ENCODE data around the gene SSR3. TPM values are rescaled to one million over a fixed set of nuclear protein-coding genes. Genes with fewer than 3 reads are reported as not detected.

The SSR3 gene
- polyA plus RNA-seq, 4 donors = 133 to 164 (median 155) TPM

DNA sequence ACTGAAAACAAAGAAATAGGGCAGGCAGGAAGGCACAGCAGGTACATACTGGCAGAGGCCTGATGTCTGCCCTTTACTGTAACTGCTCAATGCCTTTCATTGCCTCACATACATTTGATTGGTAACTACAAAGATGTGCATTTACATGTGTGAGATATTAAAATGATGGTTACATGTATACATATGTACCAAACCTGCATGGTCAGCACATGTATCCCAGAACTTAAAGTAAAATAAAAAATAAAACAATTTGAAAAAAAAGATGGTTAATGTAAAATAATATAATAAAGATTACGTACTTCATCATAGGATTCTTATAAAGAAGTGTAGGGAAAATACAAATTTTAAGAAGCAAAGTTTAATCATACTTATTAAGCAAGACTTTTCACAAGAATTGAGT lies 15.1 kb downstream of the SSR3 start:
- DNase-seq (ENCODE audit: low read depth in 4 of 4, low spot score in 3 of 4) = no peak

DNA sequence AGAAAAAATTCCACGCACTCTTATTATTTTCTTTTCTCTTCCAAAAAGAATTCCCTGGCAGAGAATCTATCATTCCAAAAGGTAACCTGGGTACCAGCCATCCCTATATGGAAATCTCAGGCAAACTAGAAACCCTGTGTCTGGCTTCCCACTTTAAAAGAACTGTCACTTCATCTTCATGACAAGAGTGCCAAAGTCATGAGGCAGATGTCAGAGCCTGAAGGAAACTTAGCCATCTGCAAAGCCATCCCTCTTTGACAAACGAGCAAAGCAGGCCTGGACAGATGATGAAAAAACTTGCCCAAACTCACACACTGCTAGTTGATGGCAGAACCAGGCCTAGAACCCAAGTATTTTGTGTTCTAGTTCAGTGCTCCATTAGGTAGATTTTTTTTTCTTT lies 15.9 kb downstream of the SSR3 start:
- no peak for DNase-seq (ENCODE audit: low read depth in 4 of 4, low spot score in 3 of 4)

DNA sequence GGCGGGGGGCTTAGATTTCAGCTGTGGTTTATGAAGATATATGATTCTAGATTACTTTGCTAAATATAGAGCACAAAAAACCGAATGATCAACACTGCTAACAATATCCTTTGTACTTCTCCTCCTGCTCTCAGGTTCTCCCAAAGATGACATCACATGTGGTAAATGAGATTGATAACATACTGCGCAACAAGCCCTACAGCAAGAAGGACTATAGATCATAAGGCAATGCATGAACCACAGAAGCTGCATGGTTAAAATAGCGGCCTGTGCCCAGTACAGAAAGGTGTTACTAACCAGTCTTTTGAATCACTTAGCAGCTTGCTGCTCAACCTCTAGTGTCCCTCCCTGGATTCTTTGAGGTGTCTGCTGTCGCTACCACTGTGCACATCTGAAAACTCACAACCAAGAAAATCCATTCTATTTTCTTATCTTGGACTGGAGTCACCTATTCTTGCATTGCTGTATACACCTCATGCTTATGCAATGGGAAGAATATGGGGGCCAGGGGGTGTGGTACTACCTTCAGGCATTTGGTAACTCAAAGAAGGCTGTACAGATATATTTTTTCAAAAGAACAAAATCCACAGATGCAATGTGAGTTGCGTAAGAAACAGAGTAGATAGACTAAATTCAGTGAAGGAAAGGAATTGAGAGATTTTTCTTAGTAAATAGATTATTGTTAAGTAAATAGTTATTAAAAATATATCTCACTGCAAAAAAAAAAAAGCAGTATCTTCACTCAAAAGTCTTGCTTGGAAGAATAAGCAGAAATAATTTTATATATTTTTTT lies 18.2 kb downstream of the SSR3 start:
- no peak for DNase-seq (ENCODE audit: low read depth in 4 of 4, low spot score in 3 of 4)

DNA sequence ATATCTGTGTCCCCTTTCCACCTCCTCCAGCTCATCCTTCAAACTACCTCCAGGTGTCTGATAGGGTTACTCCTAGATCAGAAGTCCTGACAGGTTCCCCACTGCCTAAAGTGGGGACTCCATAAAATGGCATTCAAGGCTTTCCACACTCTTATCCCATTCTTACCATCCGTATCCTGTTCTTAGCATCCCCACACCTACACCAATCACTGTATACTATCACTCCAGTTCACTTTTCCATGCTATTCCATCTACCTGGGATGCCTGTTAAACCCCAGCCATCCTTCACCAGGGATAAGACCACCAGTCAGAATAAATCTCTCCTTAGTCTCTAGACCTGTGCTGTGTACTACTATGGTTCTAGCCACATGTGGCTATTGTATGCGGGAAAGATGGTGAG lies 19.1 kb downstream of the SSR3 start:
- DNase-seq (ENCODE audit: low read depth in 4 of 4, low spot score in 3 of 4) = no peak

DNA sequence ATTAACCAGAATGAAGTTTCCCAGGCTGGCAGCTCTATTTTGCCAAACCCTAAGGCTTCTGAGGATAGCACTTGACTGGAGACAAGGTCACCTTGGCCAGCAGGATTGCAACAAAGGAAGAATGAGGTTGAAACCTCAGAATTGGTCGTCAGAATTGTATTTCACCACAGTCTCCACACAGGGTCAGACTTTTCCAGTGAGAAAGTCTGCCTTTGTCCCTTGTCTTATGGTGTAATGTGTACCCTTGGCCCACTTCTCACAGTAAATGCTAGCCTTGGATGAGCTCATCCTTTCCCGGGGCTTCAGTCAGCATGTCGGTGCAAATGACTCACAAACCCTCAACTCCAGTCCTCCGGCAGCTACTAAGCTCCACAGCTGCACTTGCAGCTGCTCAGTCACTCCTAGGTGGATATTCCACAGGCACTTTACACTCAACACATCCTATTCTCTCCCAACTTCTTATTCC lies 19.7 kb downstream of the SSR3 start:
- DNase-seq (ENCODE audit: low read depth in 4 of 4, low spot score in 3 of 4) = peak; percentile 39 to 56 (median 46)

DNA sequence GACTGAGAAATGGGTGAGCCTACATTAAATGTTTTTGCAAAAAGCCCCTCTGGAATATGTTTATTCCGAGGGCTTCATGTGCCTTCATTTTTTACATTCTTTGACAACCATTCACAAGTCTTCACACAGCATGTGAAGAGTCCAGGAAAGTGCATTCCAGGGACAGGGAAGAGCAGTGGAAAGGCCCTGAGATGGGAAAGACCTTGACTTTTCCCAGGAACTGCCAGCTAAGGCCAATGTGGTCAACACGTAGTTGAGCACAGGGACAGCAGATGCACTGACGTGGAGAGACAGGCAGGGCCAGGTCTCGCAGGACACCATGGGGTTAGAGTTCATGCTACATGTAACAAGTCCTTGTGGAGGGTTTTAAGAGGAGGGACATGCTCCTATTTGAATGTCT lies 21.7 kb downstream of the SSR3 start:
- no peak for DNase-seq (ENCODE audit: low read depth in 4 of 4, low spot score in 3 of 4)

DNA sequence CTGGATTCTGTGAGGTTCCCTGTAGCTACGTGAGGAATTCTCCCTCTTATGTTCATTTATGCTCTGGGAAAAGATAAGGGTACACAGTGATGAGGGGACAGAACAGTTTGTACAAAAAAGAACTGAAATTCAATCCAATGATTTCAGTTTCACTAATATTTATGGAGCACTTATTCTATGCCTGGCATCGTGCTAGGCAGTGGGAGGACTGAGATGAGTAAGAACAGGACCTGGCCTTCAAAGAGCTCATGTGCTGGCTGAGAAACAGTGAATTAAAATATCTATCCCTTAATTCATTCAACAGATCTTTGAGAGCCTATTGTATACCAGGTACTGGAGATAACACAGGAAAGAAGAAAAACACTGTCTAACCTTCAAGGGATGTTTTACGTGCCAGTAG lies 22.2 kb downstream of the SSR3 start:
- DNase-seq (ENCODE audit: low read depth in 4 of 4, low spot score in 3 of 4) = no peak

DNA sequence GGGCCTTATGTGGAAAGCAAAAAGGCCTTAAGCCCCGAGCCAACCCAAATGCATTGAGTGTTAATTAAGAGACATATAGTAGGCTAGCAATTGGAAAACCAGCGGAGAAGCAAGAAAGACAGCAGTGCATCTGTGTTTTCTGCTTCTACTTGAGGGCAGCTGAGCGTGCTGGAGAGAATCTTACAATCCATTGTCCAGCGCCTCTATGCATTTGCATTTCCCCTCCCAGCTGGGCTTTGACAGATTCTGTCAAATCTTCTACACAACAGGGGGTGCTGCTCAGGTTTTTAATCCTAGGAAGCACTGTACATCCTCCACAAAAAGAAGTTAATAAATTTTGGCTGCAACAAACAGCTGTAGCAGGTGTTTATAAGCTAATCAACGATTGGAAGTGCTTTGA lies 23.9 kb downstream of the SSR3 start:
- DNase-seq (ENCODE audit: low read depth in 4 of 4, low spot score in 3 of 4) = no peak

DNA sequence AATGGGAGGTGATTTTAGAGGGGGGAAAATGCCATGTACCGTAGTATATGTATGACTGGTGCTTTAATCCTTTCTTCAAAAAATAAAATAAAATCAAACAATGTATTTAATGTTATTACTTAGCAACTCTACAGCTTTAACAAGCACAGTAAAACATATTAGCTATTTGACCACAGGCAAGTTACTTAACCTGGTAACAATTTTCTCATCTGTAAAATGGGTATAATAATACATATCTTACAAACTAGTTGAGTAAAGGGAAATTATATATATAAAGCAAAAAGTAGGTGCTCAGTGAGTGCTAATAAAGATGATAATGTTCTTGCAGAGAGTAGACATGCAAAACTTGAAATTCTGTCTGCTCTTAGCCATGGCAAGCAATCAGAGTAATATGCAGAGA lies 27.9 kb downstream of the SSR3 start:
- DNase-seq (ENCODE audit: low read depth in 4 of 4, low spot score in 3 of 4) = no peak

DNA sequence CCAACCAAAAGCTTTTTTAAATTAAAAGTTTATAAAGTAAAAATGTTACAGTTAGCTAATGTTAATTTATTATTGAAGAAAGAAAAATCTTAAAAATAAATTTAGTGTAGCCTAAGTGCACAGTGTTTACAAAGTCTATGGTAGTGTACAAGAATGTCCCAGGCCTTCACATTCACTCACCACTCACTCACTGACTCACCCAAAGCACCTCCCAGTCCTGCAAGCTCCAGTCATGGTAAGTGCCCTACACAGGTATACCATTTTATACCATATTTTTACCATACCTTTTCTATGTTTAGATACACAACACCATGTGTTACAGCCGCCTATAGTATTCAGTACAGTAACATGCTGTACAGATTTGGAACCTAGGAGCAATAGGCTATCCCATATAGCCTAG lies 29.1 kb downstream of the SSR3 start:
- DNase-seq (ENCODE audit: low read depth in 4 of 4, low spot score in 3 of 4) = no peak

DNA sequence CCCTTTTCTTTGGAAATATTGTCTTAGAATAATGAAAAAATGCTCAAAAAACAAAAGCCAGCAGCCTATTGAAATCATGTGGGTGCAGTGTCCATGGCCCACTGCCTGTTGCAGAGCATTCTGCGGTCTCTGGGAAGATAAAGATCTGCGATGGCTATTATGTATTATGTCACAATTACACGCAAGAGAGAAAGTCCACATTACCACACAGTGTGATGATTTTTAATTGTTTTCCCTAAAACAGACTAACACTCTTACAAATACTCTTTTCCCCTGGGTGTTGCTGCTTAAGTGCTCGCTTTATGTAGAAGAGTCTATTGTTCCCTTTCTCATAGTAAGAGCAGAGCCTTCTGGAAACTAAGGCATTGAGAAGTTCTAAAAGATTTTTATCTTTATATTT lies 32.2 kb downstream of the SSR3 start:
- DNase-seq (ENCODE audit: low read depth in 4 of 4, low spot score in 3 of 4) = no peak

DNA sequence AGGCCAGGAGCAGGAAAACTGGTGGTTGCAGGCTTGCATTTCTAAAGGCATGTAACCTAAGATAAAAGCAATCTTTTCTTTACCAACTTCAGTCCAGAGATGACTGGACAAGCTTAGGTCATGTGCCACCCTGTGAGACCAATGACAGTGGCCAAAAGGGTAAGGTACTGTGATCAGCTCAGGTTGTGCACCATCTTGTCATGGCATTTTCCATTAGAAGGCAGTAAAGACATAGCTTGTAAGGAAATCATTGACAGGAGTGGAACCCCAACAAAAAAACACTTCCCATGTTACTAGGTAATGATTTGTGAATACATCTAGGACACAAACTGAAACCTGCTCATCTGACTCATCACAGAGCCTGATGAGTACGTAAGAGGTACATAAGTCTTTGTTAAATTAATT lies 35.2 kb downstream of the SSR3 start:
- no peak for DNase-seq (ENCODE audit: low read depth in 4 of 4, low spot score in 3 of 4)

DNA sequence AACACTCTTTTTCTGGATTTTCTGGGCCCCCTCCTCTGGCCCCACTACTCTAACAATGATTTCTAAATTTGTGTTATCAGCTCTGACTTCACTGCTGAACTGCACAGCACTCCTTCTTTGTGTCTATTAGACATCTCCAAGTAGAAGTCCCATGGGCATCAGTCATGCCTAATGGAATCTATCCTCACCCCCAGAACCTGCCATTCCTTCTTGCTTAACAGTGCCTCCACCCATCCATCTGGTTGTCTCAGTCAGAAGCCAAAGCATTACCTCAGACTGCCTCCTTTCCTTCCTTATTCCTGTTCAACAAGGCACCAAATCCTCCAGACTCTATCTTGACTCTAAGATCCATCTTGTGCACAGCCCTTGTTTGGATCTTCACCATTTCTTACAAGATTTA lies 36.2 kb downstream of the SSR3 start:
- no peak for DNase-seq (ENCODE audit: low read depth in 4 of 4, low spot score in 3 of 4)

DNA sequence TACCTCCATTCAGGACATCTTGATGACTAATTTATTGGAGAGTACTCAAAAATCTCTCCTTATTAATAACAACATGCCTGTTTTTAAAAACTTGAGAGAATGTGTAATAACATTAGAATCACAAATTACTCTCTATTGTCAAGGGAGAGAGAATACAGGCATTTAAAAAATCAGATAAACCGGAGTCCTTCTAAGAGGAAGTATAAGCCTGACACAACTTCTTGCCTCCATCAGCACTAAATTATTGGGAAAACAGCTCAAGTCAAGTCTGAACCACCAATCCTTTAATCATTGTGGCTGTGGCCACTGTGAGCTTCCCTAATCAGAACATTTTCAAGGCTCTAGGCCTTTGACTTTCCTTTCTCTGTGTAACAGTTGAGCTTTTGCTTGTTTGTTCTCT lies 38.0 kb downstream of the SSR3 start:
- DNase-seq (ENCODE audit: low read depth in 4 of 4, low spot score in 3 of 4) = no peak

DNA sequence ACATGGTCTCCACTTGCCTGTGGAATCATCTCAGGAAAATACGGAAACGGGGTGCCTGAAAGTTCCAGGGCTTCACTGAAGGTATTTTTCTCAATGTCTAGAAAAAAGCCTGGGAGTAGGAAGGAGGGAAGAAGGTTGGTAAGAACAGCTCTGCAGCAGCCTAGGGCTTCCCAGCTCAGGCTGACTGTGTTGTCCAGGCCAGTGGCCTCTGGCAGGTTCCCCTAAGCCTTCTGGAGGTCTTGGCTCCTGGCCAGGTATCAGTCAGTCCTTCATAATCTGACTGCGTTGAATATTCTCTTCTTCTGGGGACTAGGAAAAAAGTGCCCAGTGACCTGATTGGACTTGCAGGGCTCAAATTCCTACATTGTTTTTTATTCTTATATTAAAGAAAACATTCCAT lies 38.6 kb downstream of the SSR3 start:
- DNase-seq (ENCODE audit: low read depth in 4 of 4, low spot score in 3 of 4) = no peak

DNA sequence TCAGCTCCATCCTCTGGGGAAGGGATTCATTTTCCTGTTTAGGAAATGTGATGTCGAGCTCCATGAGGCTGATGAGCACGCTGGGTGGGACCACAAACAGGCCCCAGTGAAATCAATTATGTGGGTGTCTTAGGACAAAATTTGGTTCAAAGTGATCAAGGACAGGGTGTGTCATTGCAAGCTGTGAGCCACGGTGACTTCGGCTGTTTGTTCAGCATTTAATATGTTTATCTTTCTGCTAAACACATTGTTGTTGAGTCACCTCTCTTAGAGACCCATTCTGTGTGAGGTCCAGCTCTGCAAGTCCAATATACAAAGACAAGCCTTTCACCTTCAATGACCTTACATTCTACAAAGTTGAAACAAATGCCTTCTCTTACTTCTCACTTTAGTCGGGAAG lies 41.3 kb downstream of the SSR3 start:
- DNase-seq (ENCODE audit: low read depth in 4 of 4, low spot score in 3 of 4) = no peak

DNA sequence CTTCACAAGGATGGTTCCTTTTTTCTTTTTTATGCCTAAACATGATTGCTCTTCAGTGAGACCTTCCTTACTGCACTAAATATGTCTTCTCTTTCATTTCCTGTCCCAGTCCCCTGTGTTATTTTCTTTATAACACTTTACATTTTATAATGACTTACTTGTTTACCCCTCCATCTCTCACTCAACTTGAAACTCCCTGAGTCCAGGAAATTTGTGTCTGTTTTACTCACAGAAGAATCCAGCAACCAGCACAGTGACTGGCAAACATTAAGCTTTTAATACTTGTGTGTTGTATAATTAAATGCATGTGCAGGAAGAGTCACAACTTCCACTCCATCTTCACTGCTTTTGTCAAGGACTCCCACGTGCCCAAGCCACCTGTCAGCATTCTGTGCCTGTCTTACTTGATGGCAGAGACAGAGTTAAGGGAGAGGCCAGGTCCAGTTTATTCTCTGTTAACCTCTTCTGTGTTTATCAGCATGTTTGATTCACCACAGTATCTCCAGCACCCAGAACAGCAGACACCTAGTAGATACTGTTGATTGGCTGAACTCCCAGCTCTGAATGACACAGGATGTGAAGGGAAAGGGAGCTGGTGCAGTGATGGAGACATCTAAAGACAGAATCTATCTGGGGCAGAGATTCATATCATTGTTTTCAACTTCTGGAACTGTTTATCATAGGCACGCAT lies 42.8 kb downstream of the SSR3 start:
- no peak for DNase-seq (ENCODE audit: low read depth in 4 of 4, low spot score in 3 of 4)

DNA sequence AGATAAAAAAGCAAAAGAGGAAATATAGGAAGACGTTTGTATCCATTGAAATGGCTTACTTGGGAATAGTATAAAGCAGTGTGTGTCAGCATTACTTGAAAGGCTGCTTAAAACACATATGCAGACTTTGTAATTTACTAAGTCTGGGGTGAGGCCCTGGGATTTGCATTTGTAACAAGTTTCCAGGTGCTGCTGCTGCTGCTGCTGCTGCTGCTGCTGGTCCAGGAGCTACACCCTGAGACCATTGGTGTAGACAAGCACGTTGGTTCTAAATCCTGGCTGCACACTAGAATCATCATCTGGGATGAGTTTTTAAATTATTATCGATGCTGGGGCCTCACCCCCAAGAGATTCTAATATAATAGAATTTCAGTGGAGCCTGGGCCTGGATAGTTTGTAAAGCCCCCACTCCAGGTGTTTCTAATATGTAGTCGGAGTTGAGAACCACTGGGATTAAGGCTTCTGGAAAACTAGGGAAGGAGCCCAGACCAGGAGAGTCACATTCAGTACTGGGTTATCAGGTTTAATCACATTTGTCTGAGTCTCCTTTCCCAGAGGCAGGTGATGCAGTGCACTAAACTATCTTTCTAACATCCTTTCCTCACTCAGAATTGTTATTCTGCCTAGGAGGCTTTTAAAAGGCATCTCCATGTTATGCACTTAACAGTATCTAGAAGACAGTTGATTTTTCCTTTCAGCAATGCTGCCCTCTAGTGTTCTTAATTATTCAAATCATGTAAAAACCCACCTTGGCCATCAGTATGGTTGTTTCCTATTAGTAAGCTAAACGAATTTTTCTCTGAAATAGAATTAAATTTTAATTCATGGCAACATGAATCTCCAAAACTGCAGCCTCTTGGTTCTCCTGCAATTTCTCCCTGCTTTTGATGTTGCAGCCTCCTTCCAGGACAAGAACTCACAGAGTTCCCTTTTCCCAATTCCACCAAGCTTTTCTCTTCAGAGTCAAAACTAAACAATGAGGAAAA lies 45.4 kb downstream of the SSR3 start:
- DNase-seq (ENCODE audit: low read depth in 4 of 4, low spot score in 3 of 4) = peak; percentile 29 to 43 (median 33)

DNA sequence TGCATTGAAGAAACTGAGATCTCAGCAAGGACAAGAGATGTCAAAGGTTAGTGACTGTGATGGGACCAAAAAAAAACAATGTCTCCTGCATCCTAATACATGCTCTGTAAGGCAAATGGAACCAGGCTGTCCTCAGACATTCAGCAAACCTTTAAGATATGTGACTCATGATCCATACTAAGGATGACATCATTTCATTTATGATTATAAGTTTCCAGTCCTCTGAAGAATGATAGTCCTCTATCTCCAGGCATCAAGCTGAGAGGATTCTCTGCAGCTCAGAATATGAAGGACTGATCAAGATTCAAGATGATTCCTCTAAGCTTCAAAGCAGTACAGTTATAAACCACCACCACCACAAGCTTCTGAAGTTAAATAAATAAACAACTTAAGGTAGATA lies 47.6 kb downstream of the SSR3 start:
- no peak for DNase-seq (ENCODE audit: low read depth in 4 of 4, low spot score in 3 of 4)

DNA sequence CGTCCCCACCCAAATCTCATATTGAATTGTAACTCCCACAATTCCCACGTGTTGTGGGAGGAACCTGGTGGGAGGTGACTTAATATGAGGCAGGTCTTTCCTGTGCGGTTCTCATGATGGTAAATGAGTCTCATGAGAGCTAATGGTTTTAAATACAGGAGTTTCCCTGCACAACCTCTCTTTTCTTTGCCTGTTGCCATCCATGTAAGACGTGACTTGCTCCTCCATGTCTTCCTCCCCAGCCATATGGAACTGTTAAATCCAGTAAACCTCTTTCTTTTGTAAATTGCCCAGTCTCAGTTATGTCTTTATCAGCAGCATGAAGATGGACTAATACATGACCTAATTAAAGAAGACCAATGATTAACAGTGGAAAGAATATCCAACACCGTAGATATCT lies 56.6 kb downstream of the SSR3 start:
- DNase-seq (ENCODE audit: low read depth in 4 of 4, low spot score in 3 of 4) = no peak

DNA sequence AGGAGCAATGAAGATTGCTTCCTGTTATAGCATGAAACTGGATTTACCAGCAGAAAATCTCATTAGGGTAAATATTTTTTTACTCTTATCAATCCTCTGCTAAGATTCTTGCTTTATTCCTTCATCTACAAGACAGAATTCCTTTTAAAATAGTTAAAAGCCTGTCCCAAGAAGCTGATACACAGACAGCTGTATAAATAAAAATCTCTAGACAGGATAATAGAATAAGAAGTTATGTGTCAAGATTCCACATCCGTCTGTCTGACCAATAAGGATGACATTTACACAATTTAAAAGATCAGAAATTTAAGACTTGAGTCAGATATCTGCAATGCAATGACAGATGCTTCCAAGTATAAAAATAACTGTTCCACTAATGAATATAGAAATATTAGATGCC lies 57.6 kb downstream of the SSR3 start:
- DNase-seq (ENCODE audit: low read depth in 4 of 4, low spot score in 3 of 4) = no peak

Measured in left renal pelvis (tissue), 4 donors.